Stomach (tissue), 4 donors: ENCODE measurements around the gene ZNF778.

Experiments used
- CTCF ChIP-seq, 7 experiments: fragments of 450-650 bp in 4 of 7; fragments of 200-600 bp in 3 of 7; sonication (generic) in 3 of 7; IDR thresholded peaks; one replicate each; pipeline ENCODE4 v1.5.1; 2016 to 2019; ENCODE audit warnings: antibody characterized with exemption in 7 of 7, control low read depth in 2 of 7, mild to moderate bottlenecking in 1 of 7
- EP300 ChIP-seq: sonication (generic); formaldehyde crosslinking; IDR thresholded peaks from one replicate; pipeline ENCODE4 v1.6.1; 2017; ENCODE audit warnings: antibody characterized with exemption
- POLR2A ChIP-seq, 4 donors: fragments of 450-650 bp; IDR thresholded peaks; one replicate each; pipeline ENCODE4 v1.6.1; 2016; ENCODE audit warnings: antibody characterized with exemption in 4 of 4, control low read depth in 2 of 4, mild to moderate bottlenecking in 1 of 4, moderate library complexity in 1 of 4
- POLR2AphosphoS5 ChIP-seq, 3 donors: sonication (generic); formaldehyde crosslinking; IDR thresholded peaks; one replicate each; pipeline ENCODE4 v1.6.1; 2016; ENCODE audit warnings: antibody characterized with exemption in 3 of 3

DNA sequence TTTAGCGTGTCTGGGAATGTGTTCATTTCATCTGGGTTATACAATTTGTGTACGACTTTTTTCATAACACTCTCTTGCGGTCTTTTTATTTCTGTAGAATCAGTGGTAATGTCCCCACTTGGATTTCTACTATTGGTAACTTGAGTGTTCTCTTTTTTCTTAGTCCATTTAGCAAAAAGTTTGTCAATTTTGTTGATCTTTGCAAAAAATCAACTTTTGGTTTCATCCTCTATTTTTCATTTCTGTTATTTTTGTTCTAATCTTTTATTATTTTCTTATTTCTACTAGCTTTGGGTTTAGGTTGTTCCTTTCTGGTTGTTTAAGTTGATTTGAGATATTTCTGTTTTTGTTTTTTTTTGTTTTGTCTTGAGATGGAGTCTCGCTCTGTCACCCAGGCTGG is 9.5 kb upstream of the ZNF778 start:
- no peak for TF ChIP-seq CTCF (IDR thresholded peaks at IDR 0.05)
- TF ChIP-seq POLR2A (IDR thresholded peaks at IDR 0.05) = no peak
- no peak for TF ChIP-seq POLR2AphosphoS5 (IDR thresholded peaks at IDR 0.05)
- no peak for TF ChIP-seq EP300
